Activated CD8-positive, alpha-beta memory T cell treated with anti-CD3 and anti-CD28 coated beads, Interleukin-2, amount 50 U/mL, for 1 hour (primary cell): Measurements from ENCODE around the gene PNCK.

Source experiments
- DNase-seq: peaks from one replicate; pipeline ENCODE4 v3.0.0-alpha.2; 2020; ENCODE audit errors: extremely low read depth

The PNCK gene

DNA sequence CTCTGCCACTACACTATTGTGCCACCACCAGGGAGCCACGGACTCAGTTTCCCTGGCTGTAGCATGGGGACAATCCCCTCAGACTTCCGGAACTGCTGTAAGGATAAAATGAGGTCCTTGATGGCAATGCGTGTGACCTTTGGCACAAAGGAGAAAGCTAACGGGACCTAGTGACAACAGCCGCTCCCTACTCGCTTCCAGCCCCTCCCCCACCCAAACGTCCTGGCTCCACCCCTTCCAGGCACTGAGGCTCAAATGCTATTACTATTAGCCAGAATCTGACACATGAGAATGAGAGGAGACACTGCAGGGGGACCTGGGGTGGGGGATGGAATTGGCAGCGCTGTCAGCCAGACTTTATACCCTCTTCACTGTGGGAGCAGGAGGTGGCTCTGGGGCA lies 32.0 kb downstream of the PNCK start:
- no peak for DNase-seq

GRCh38 chrX:153640736-153641575 lies 32.7 kb downstream of the PNCK start:
- DNase-seq = no peak

GRCh38 chrX:153640045-153640686 lies 33.4 kb downstream of the PNCK start:
- no peak for DNase-seq

- DNase-seq = no peak
These were observed 34.2 kb downstream of the PNCK start for GRCh38 chrX:153639177-153640044.

GRCh38 chrX:153638436-153639176 lies 35.0 kb downstream of the PNCK start:
- DNase-seq = no peak

DNA sequence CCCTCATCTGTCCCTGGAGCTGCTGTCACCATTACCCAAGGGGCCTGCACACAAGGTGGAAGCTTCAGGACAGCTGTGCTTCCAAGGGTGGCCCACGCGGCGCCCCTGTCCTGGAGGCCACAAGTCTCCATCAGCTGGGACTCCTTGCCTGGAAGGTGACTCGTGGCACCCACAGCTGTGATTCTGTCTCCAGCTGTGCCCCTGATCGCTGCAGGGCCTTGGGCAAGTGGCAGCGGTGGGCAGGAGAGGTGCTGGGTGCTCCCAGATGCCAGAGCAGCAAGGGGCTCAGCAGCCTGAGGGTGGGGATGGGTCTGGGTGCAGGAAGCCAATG lies 35.6 kb downstream of the PNCK start:
- no peak for DNase-seq

DNA sequence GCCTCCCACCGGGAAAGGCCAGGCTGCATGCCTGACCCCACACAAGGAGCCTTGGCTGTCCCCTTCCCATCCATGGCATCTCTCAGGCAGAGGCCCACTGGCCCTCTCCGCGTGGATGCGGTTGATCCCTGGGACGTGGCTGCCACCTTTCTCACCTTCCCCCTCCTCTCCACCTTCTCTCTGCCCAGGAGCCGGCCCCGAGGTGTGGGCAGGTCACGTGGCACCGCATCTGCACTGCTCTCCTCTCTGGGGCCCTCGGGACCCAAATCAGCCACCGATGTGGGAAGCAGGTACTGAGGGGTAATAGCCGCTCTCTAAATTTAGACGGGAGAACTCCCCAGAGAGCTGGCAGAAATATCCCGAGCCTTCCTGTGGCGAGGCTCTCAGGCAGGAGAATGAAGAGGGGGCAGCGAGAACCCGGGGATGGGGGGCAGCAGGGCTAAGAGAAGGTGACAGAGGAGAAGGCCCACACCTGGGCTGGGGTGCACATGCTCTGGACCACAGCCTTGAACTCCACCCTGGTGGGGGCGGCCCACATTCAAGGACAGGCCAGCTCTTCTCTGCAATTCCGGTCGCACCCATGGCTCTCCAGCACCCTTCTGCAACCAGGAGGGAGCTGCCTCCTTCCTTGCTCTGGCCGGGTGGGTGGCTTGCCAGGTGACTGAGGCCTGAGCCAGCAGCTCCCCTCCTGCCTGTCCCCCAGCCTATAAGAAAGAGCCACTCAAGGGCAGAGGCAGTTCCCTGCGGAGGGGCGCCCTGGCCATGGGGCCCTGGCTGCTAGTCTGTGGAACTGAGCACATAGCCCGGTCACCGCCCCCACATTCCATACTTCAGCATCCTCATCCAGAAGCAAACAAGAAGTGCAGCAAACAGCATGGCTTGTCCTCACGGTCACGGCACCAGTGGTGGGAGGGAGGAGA lies 36.2 kb downstream of the PNCK start:
- no peak for DNase-seq

DNA sequence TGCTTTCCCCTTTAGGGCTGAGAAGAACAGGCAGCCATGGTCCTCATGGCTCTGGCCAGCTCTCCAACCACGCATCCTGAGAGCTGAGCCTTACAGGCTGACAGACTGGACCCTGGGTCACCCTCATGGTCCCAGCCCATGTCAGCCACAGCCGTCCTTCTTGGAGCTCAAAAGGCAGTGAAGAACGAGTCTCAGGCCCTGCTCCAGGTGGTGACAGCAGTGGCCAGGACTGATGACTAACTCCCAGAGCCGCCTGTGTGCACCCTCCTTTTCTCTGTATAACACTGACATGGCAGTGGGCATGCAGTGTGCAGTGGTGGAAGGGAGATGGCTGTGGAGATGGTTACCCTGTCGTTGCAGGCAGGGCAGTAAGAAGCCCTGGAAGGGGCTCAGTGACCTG lies 36.9 kb downstream of the PNCK start:
- DNase-seq = no peak

DNA sequence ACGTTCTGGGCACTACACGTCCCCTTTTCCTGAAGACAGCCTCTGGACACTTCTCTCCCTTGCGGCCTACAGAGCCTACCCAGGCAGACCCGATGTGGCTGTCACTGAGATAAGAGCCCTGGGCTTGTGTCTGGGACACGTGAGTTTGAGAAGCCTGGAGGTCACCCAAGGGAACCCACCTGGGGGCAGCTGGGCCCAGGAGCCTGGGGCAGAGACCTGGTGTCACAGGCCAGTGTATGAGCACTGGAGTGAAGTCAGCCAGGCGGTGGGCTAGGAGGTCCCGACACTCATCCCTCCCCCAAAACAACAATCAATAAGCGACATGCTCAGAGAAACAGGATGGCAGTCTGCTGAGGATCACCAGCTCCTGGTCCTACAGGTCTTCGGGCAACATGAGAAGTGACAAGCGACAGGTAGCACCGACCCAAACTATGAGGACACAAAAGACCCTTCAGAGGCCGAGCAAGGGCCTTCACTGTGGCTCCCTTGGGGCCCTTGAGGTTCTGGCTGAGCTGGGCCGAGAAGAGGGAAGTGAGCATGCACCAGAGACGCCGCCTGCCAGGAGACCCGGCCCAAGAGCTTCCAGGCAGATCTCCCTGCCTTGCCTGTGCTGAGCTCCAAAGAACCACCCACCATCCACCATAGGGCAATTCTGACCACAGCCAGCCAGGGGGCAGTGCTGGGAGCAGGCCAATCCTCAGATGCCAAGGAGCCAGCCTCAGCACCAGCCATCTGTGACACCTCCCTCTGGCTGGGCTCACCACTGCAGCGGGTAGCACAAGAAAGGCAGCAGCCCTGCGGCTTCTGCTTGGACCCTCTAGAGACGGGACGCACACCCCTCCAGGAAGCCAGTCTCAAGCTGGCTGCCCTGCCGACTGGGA lies 37.6 kb downstream of the PNCK start:
- no peak for DNase-seq

DNA sequence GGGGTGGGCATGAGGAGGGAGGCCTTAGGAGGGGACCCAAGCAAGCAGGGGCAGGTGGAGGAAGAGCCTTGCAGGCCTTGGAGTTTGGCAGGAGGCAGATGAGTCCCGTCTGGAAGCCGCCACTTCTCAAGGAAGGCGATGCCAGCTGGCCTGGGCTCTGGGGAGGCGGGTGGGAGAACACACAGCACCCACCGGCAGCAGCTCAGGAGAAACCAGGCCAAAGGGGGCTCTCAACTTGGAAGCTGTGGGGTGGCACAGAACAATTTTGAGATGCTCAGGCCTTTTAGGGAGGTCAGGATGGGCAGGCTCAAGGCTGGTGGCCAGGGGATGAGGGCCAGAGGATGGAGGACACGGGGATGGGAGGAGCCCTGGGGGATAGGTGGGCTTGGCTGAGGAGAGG lies 38.2 kb downstream of the PNCK start:
- DNase-seq = no peak

GRCh38 chrX:153634832-153635231 lies 38.8 kb downstream of the PNCK start:
- DNase-seq = no peak

DNA sequence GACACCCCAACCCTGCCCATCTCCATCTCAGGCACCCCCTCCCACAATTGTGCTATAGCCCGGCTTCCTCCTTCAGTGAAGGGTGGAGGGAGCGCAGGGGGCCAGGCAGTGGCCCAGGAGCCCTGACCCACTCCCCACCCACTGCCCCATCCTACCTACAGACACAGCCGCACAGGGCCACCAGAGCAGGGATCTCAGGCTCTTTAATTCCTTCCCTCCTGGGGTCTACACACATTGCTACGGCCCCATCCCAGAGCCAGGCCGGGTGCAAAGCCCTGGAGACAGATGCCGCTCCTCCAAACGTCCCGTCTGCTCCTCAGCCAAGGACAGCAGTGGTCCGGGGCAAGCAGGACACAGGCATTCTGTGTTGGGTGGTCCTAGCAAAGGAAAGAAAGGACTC lies 39.4 kb downstream of the PNCK start:
- DNase-seq = no peak

GRCh38 chrX:153633607-153634180 lies 39.9 kb downstream of the PNCK start:
- no peak for DNase-seq

- no peak for DNase-seq
These were observed 40.6 kb downstream of the PNCK start for GRCh38 chrX:153633048-153633447.

GRCh38 chrX:153632595-153632946 lies 41.0 kb downstream of the PNCK start:
- DNase-seq = no peak

- DNase-seq = no peak
These were observed 41.6 kb downstream of the PNCK start for GRCh38 chrX:153631907-153632594.

- no peak for DNase-seq
These were observed 42.3 kb downstream of the PNCK start for GRCh38 chrX:153631346-153631745.

- DNase-seq = no peak
These were observed 44.9 kb downstream of the PNCK start for GRCh38 chrX:153628665-153629064.

DNA sequence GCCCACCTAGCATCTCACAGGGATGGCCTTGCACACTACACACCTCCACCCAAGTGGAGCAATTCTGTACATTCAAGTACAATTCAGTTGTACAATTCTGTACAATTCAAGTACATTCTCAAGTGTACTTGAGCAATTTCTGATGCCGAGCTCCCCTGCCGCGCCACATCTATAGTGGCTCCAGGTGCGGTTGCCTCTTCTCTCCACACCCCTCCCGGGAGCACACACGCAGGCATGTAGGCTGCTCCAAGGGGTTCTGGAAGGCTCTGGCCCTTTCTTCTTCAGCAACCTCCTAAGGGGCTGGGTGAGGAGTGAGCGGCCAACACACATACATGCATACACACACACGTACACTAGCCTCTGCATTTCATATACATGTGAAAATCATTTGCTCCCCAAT lies 45.5 kb downstream of the PNCK start:
- DNase-seq = no peak
